Colon (tissue), 2 donors: ENCODE results near the gene CNTNAP5.

Experiments
- FAIRE-seq: peaks from 2 replicates; lab custom pipeline; 2012; peaks lifted over from hg19 to GRCh38; lab: Jason Lieb, UNC
- donor health status: control.
- donor health status: control.

The CNTNAP5 gene

DNA sequence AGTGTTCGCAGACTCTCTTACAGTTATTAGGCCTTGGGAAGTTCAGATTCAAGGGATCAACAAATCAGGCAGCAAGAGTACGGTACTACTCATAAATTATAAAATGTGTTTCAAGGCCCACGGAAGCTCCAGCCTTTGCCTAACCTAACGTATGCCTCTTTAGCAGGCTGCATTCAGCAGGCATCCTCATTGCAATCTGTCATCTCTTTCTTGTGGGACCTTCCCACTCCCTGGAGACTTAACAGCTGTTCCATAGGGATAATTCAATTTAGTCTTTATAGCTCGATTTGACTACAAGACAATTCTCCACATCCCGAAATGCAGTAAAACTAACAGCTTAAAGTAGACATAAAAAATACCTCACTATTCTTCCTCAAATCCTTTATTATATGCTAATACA is 453.7 kb downstream of the CNTNAP5 start:
- no peak for FAIRE-seq

DNA sequence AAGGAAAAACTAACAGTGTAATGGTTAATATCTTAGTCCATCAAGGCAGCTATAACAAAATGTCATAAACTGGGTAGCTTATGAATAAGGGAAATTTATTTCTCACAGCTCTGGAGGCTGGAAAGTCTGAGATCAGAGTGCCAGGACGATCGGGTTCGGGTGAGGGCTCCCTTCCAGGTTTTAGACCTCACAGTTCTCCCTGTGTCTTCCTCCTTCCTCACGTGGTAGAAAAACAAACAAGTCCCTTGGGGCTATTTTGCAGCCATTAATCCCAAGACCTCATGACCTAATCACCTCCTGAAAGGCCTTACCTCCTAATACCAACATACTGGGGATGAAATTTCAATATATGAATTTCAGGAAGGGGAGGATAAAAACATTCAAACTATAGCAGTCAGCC is 455.9 kb downstream of the CNTNAP5 start:
- FAIRE-seq: no peak

DNA sequence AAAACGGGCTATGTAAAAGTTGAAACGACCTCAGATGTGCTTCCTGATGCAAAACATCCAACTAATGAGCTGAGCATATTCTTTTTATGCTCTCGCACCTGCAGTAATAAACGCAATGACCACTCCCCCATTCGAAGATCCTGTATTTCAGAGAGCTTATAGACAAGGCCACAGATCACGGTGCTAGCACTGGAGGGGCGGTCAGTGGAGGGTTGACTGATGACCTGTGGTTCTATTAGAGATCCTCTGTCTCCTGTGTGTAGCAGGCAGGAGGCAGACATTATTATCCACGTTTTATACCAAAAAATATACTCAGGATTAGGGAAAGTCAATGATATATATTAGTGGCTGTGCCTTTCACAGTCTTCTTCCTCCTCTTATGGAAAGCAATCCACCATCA is 457.0 kb downstream of the CNTNAP5 start:
- FAIRE-seq: no peak

DNA sequence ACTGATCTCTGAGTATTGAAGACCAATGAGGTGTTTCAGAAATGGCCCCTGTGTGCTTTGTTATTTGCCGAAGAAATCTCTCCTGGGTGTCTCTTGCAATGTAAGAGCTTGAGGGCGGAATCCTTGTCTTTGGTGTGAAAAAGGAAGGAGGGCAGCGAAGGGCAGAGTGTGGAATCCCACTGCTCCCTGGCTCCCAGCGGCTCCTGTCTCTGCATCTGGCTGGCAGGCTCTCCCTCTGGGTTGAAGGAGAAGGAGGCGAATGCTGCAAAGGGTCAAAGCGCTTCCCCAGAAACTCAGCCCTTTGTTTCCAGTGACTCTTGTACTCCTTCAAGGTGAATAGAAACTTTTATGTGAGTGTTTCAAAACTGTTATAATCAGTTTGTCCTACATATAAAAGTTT is 457.5 kb downstream of the CNTNAP5 start:
- FAIRE-seq: no peak

DNA sequence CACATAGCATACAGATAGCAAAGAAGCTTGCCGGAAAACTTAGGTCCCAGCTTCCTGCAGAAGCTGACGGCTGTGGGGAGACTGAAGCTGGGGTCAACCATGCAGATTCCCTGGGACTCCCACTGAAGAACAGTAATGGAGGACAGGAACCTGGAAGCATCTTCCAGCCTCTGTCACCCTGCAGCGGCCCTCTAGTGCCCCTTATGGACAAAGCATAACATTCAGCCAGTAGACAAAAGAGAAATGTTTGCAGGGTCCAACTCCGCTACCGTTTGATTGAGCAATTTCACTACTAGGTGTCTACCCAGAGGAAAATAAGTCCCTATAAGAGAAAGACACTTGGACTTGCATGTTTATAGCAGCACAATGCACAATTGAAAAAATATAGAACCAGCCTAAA is 460.6 kb downstream of the CNTNAP5 start:
- no peak for FAIRE-seq

DNA sequence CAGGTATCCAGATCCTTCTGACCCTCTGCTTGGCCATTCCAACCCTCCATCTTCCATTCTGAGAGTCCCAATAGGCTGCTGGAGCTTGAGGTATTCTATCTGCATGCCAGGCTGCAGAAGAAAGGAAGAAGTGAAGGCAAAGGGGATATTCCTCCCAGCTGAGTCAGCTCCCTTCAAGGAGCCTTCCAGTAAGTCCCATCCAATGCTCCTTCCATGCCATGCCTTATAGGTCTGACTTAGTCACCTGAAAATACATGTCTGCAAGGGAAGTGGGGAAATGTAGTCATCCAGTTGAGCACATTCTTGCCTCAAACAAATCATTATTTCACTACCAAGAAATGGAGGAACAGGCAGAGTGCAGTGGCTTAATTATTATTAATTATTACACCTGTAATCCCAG is 464.6 kb downstream of the CNTNAP5 start:
- FAIRE-seq: no peak

DNA sequence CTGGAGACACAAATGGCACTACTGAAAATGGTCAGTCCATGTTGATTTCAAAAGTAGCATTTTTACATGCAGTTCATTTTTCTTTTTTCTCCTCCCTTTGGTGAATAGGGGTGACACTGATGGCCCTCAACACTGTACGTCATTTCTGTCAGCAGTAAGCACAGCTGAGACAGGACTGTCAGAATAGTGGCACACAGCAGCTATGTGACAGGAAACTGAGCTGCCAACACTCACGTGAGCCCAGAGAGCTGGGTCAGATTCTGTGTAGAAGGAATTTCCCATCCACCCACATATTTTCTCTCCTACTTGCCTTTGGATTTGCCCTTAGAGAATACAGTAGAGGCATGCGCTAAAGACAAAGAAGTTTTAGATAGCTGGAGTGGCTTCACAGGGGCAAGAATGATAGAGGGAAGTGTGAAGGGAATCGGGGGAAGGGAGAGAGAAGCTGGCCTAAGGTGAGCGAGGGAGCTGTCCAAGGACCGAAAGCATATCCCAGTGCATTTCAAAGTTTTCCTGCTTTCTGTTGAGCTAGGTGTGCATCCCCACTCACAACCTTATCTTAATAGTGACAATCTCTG is 476.6 kb downstream of the CNTNAP5 start:
- FAIRE-seq: no peak

DNA sequence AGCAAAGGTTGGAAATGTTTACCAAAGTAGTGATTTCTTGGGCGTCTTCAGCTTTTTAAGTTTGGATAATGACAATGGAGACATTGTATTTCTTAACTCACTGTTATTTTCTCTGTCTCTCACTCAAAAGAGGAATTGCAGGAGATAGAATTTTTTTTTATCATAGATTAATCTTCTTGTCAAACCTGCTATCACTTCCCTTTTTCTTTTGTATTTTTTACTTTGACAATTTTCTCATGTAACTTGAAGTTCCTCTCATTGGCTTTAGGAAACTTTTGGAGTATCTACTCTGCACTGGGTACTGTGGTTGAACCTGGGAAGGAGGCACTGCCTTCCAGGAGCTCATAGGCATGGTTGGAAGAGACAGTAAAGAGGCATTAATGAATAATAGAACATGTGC is 489.1 kb downstream of the CNTNAP5 start:
- FAIRE-seq: no peak

DNA sequence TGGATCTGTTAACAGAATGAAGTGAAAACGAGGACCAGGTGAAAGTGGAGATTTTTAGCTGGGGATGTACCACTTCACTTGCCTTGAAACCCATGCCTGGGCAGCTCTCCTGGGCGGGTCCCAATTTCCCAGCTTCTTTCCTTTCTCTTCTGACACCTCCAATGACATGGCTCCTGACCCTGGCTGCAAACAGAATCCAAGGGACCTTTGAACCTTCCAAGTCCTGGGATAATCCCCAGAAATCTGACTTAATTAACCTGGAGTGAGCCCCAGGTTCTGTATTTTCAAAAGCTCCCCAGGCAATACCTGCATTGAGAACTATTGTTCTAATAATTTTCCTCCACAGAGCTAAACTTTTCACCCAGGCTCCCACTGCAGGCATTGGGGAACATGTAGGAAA is 495.9 kb downstream of the CNTNAP5 start:
- FAIRE-seq: no peak

DNA sequence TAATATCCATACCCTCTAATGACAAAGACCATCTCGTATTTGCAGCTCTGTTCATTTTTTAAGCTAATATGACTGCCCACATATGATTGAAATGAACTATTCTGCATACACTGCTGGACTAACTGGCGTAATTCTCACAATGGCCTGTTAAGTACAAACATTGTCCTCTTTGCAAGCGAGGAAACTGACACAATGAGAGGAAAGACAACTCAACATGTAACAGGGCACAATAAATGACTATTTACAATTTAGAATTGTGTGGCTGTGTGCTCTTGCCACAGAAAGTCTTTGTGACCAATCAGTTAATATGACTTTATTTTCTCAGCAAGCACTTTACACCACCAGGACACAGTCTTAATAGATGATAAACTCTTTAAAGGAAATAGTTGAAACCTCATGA is 498.0 kb downstream of the CNTNAP5 start:
- FAIRE-seq: no peak

DNA sequence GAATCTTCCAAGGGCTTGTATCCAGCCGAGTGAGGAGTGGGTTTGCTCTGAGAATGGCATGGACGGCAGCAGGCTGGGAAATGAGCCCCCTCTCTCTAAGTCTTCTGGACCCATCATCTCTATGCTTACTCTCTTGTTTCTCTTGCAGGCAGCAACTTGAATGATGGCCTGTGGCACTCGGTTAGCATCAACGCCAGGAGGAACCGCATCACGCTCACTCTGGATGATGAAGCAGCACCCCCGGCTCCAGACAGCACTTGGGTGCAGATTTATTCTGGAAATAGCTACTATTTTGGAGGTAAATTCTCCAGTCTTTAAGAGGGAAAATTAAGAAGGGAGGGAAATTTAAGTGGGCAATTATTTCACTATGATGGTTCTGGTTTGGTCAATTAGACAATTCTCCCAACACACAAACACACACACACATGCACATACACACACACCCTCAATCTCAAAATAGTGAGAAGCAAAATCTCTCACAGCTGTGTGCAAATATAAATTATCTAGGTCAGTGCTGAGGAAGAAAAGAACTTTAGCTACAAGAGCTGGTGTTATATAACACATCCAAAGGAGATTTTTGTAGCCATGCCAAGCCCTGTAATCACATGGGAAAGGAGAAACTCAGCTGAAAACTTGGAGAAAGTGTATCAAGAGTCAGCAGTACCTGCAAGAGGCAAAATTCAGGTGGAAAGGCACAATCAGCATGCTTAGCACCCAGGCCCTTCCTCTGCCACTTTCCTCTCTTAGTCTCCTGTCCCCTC is 499.2 kb downstream of the CNTNAP5 start:
- FAIRE-seq: no peak

DNA sequence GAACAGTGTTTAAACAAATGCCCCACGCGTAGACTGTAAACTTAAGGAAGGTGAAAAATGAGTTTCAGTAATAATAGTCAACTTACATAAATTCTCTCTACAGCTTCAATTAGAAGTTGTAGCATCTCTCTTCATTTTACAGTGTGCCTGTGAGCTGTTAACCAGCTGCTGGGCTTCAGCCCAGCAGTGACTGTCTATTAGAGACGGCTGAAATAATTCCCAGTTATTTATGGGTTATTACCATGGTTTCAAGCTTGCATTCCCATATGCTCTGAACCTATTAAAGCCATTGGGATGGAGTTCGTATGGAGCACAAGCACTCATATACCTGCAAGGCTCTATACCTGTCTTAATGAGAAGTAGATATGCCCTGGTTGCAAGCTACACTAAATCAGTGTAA is 501.1 kb downstream of the CNTNAP5 start:
- FAIRE-seq: no peak

DNA sequence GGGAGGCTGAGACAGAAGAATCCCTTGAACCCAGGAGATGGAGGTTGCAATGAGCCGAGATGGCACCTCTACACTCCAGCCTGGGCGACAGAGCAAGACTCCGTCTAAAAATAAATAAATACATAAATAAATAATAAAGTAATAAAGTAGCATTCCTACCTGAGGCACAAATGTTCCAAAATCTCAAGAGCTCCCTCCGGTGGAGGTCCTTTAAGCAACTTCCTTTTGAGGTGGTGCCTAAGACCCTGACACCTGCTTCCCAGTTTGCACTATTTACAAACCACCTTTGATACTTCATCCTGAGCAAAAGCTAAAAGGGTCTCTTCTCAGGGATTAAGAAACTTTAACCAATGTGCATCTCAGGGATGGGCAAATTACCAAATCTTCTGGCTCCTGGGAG is 505.1 kb downstream of the CNTNAP5 start:
- no peak for FAIRE-seq

DNA sequence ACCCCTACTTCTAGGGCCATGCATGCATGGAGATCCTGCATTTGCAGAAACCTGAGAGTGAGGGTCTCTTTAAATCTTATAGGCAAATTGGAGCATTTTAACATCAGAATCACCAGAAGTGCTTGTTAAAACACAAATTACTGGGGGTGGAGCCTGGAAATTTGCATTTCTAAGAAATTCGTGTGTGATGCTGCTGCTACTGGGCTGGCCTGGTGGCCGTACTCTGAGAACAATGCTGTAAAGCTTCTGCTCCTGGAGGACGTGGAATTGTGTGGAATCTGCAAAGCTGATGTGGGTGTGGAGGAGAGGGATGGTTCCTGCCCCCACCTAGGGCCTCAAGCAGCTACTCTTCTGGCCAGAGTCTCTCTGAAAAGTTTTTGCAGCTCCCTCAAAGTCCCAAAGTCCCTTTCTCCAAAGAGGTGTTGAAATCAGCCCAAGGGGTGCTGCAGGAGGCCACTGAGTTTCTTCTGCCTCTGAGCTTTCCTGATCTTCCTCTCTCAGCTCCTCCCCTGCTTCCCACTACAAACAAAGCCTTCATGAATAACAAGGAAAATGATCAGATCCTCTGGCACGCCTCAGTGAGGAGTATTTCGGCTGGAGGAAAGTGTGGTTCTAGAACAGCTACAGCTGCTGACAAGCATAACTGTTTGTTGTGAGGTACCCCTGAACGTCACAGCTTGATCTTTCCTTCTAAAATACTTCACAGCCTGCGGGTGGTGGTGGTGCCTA is 508.3 kb downstream of the CNTNAP5 start:
- FAIRE-seq: no peak

DNA sequence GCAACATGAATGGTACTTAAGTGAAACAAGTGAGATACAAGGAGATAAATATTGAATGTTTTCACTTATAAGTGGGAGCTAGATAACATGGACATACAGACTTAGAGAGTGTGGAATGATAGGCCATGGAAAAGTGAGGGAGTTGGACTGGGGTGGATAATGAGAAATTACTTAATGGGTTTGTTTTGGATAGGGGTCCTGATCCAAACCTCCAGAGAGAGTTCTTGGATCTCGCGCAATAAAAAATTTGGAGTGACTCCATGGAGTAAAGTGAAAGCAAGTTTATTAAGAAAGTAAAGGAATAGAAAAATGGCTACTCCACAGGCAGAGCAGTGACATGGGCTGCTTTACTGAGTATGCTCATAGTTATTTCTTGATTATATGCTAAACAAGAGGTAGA is 508.9 kb downstream of the CNTNAP5 start:
- no peak for FAIRE-seq

DNA sequence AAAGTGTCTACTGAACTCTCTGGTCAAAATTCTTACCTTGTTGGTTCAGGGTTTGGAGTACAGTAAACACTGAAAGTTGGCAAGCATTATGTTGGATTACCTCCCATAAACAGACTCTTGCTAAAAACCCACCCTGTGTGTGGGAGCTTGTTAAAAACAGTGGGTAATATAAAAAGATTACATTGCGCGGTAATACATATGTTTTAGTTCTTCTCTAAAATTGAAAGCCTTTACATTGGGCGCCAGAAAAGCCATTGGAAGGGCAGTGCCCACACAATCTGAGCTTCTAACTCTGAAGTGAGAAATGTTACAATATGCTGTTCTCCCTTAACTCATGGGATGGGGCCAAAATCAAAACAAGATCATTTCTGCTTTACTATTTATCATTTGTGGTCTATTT is 510.7 kb downstream of the CNTNAP5 start:
- FAIRE-seq: no peak

DNA sequence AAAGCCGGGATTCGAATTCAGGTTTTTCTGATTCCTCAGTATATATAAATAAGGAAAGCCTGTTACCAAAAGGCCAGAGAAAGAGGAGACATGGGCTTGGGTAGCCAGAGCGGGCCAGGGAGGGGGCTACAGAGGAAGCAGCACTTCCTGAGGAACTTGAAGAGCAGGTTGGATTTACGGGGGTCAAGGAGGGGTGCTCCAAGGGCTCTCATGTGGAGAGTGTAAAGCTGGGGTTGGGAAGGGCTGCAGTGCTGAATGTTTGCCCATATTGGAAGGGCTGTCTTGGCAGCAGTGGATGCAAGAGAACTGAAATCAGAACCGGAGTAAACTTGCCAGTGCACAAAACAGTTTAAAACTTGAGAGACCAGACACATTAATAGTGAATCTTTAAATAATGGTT is 511.5 kb downstream of the CNTNAP5 start:
- FAIRE-seq: no peak

DNA sequence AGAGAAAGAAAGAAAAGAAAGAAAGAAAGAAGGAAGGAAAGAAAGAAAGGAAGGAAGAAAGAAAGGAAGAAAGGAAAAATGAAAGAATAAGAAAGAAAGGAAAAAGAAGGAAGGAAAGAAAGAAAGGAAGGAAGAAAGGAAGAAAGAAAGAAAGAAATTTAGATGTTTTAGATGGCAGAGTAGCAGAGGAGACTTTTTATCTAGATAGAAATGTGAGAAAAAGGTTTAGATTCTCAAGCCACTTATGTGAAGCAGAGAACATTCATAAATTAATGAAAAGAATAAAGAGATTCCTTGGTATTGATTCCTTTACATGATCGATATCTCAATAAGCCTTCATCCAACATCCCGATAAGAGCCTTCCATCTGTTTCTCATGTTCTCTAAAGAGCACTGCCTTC is 513.5 kb downstream of the CNTNAP5 start:
- FAIRE-seq: no peak

DNA sequence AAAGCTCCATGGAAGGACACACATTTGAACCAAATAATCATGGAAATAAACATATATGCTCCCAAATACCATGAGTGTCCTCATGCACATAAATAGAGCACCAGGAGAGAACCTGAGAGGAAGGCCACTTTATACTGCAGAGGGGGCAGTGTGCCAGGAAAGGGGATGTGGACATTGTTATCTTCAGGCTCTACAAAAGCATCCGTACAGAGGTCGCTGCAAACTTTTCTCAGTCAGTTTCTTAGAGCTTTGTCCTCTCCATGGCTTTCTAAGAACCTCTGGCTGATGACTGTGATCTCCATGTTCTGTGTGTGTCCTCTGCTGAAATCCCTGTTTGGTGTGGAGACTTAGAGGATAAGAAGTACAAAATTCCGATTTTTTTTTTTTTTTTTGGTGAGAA is 515.7 kb downstream of the CNTNAP5 start:
- FAIRE-seq: no peak

DNA sequence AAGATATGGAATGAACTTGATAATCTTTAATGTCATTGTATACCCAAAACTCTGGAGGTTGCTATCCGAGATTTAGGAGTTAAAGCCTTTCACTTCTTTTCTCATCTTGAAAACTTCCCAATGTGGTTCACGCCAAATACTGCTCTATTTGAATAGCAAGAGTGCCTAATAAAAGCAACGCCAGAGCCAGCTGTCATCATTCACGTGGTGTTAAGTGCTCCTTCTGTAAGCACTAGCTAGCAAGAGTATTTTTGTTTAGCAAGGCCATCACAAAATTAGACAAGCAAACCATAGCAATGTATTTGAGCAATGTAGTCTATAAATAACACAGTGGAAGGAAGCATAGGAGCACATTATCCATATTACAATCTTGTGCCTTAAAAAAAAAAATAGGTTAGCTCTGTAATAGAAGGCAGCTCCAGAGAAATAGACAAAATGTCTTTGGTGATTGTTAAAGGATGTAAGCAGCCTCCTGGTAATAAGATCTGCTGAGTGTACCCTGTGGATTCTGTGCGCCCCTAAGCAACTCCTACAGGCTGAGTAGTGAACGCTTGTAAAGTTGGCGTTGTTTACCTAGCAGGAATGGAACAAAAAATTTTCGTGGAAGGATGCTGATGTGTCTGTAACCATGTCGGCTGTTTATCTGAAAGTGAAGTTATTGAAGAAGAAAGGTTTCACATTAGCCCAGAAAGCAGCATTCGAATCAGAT is 518.0 kb downstream of the CNTNAP5 start:
- FAIRE-seq: no peak

DNA sequence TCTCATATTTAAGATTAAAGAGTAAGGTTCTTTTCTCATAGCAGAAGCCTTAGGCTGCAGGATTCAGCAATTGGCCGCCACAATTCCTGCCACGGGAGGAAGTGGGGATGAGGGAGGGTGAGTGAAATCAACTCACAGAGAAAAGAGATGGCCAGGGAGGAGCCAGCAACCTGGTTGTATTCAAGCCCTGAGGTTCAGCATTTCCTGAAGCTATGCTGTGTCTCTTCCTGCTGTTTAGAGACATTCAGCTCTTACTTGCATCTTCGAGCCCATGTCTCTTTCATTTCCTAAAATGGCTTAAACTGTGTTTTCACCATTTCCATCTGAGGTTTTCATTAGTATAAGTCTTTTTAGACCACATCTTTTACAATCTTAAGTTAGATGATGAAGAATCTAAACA is 522.6 kb downstream of the CNTNAP5 start:
- no peak for FAIRE-seq

DNA sequence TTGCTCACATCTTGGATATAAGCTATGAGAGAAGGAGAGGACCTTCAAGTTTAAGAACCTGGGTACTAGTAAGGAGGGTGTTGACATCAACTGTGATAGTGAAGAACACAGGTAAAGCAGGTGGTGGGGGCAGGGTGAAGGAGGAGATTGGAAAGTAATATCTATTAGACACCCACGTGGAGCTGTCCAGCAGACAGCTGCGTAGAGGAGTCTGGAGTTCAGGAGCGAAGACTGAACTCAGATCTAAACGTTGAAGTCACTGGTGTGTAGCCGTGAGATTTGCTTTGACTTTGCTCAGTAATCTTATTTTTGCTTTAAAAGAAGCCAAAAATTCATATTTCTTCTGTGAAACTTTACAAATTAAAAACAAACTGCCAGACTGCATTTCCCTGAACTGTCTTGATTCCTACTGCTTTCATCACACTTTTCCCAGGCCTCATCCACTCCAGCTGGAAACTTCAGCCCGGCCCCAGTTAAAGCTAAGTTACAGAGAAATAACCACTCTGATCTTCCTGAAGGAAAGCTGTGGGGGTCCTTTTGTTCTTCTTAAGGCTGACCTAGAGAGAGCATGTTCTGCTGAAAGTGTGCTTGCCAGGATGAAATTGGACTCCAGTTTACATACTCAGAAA is 533.3 kb downstream of the CNTNAP5 start:
- FAIRE-seq: no peak

DNA sequence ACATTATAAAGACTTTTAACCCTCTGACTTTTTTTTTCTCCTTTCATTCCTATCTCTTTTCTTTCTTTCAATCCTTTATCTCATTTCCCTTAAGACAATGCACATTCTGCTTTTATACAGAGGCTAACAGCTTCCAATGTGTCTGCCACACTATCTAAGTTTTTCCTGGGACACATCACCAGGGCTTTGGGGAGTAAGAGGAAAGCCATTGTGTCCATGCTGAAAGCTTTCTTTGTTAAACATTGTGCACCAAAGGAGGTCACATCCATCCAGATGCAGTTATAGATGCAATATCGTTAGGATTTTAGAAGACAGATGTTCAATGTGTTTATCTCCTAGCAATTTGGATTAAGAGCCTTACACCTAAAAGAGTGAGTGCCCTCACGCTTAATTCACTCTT is 534.1 kb downstream of the CNTNAP5 start:
- no peak for FAIRE-seq
